ENCODE measurements around the gene SULT1E1.

Gene SULT1E1

GRCh38 chr4:69793732-69794131, 66.2 kb downstream of the SULT1E1 start:
- no peak for TF ChIP-seq CTCF (IDR thresholded peaks at IDR 0.05)

Data from LNCAP (cell line).